Muscle of arm (tissue), 14 donors: ENCODE results near the gene INSYN2A. TPM values are rescaled to one million over a fixed set of nuclear protein-coding genes. Genes with fewer than 3 reads are reported as not detected.

ENCODE experiments used
- DNase-seq: peaks from one replicate; pipeline ENCODE4 v3.0.0-alpha.2; 2013
- long read RNA-seq, 11 donors: transcript quantifications; one replicate each; lab custom pipeline, GENCODE V29; 2026
- polyA plus RNA-seq, 12 donors: library from polyadenylated mRNA; unstranded; fragments of 120-200 nt; gene quantifications; one replicate each; pipeline ENCODE4 v1.2.1, GENCODE V29; 2013; ENCODE audit not compliant: insufficient read length in 12 of 12

INSYN2A gene, protein sequence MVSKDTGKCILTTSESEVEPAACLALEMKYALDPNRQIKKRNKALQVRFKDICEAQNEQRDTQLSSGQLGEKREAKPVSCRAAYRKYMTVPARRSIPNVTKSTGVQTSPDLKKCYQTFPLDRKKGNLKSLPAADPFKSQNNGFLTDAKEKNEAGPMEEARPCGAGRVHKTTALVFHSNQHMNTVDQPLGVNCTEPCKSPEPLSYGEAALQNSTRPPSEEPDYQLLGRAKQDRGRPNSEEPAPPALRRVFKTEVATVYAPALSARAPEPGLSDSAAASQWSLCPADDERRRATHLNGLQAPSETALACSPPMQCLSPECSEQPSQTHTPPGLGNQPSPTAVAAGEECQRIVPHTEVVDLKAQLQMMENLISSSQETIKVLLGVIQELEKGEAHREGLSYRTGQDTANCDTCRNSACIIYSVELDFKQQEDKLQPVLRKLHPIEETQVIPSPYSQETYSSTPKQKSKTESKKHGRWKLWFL
- polyA plus RNA-seq = 1 to 10 TPM in 2 of 12 donors, under 1 TPM in 8, not detected in 2; 0.66 to 1.2 (median 0.85) TPM
- long read RNA-seq, donor 1 = 0 reads
- long read RNA-seq, donor 2 = 0 reads
- long read RNA-seq, donor 3 = 0 reads
- long read RNA-seq, donor 4 = 0 reads
- long read RNA-seq, donor 5 = 0 reads
- long read RNA-seq, donor 6 = 0 reads
- long read RNA-seq, donor 7 = 0 reads
- long read RNA-seq, donor 8 = 0 reads
- long read RNA-seq, donor 9 = 0 reads
- long read RNA-seq, donor 10 = 0 reads
- long read RNA-seq, donor 11 = 0 reads

DNA sequence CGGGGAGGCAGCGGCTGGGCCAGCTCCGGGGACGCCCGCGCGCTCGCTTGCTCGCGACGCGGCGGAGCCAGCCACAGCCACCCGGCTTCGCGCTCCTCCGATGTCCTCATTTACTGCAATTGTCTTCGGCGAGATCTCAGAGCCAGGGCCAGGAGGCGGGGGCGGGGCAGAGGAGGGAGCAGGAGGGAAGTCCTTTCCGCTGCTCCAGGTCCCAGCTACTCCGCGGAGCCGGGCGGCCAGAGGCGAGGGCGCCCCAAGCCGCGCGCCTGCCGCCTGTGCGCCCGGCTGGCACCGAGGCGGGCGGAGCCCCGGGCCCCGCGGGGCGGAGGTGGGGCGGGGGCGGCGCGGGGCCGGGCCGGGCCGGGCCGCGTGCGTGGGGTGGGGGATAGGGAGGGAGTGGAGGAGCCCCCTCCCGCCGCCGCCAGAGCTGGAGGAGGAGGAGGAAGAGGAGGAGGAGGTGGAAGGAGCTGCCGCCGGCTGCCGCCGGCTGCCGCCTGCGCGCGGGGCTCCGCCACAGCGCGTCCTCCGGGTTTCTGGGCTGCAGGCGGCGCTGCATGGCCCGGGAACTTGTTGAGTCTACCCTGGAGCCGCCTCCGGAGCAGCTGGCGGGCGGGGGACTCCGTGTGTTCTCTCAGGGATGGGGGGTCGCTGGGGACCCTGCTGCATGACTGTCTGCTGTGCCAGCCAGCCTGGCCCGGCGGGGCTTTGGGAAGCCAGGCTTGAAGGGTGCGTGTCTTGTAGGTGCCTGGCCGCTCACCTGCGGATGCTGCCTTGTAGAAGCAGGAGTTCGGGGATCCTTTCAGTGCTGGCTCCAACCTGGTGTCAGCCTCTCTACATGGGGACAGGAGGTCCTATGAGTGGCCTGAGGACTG lies at the start of gene INSYN2A:
Gene INSYN2A (minus strand): TSS at position 310 of the 872 bp plus-strand sequence. CDS start 20,196 bp downstream, outside the sequence.
- peak; percentile 57 for DNase-seq

DNA sequence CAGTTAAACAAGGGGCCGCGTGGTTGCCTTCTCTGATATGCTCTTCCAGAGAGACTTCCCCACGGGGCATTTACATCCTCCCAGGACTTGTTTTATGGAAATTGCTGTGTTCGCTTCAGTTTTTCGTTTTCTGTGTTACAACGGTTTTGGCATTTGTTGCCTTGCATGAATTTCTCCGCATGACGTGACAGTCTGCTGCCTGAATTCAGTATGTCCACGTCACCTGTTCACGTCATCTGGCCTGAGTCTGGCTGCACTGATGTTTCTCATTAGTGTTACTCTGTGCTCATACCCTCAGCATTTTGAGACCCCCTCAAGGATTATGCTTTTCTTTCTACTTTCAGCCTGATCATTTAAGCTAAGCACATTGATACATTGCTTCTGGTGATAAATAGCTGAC lies 49.1 kb upstream of the INSYN2A start:
- no peak for DNase-seq

DNA sequence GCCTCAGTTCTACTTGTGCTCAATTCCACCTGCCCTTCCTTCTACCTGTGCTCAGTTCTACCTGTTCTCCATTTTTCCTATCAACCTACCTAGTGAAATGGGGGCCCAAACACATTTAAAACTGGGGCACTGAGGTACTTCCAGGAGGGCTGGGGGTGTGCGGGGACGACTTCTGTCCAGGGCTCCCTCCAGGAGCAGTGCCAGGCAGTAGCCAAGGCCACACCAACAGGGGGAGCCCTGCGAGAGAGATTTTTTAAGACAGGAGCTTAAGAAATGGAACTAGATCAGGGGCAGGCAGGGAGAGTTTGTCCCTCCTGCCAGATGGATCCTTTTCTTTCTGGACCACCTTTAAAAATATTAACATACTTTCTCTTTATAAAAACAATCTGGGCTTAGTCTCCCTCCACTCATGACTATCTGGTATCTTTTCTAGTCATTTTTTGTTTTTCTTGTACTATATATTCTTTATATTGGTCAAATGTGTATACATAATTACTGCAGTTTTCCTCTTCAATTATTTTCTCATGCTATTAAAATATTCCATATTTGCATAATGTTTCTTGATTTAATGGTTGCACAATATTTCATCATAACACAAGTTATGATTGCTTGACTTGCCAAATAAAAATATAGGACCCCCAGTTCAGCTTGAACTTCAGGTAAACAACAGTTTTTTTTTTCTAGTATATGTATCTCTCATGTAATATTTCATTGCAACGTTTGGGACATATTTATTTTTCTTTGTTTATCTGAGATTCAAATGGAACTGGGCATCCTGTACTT lies 47.3 kb upstream of the INSYN2A start:
- DNase-seq = no peak

DNA sequence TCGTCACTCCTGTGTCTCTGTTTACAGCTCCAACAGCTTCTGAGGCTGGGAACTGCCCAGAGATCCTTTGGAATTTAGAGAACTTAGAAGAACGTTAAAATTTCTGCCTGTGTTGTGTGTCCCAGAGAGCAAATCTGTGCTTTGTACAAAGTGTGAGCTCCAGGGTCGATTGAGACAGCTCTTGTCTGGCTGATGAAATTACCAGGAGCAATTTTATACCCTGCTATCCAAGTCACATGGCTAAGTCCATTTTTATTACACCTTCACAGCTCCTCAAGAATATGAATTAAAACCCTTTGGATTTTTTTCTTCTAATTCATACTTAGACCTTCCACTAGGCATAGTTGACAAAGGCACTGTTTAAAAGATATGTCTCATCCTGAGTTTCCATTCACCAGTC lies 46.5 kb upstream of the INSYN2A start:
- DNase-seq = no peak

DNA sequence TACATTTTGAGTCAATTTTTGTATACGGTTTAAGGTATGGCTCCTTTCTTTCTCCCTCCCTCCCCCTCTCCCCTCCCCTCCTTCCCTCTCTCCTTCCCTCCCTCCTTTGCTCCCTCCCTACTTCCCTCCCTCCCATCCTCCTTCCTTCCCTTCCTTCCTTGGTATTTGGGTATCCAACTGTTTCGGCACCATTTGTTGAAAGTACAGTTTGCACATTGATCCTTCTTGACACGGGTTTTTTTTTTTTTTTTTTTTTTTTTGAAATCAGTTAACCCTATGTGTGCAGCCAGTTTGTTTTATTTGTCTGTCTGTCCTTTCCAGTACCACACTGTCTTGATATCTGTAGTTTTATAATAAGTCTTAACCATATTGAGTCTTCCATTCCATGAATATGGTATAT lies 39.9 kb upstream of the INSYN2A start:
- no peak for DNase-seq

DNA sequence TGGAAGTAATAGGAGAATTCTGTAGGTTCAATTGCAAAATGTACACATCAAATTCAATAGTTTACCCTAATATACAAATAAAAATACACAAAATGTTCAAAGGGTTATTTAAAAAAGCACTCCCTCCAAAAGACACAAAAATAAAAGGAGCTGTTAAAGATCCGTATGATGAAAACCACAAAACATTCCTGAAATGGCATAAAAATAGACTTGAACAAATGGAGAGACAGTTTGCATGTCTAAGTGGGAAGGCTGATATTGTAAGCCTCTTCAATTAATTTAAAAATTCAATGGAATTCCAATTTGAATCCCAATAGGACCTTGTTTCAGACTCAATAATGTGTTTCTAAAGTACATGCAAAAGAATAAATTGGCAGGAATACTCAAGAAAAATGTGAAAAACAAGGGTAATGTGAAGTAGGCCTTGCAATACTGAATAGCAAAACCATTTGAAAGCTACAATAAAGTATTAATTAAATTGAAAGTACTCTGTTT lies 38.0 kb upstream of the INSYN2A start:
- no peak for DNase-seq

DNA sequence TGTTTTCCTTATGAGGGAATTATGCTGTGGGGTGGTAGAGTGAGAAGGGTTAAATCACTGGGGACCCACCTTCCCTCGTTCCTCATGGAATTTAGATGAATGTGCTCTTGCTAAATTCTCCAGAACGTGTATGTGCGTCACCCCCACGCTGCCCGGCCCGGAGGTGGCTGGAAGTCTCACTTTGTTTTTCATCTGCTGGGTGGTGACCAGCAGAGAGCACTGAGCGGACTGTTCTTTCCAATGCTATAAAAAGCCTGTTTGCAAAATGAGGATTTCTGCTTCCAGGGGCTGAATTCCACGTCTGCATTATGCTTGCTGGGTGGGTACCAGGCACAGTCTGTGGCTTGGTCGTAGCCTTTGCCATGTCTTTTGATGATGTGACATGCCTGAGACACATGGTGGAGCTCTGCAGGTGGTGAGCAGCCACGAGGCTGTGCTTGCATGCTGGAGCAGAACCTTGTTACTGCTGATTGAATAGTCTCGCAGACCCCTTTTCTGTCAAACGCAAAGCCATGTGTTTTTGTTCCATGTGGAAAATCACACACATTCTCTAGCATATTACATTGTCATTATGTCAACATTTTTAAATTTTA lies 31.9 kb upstream of the INSYN2A start:
- DNase-seq = no peak

DNA sequence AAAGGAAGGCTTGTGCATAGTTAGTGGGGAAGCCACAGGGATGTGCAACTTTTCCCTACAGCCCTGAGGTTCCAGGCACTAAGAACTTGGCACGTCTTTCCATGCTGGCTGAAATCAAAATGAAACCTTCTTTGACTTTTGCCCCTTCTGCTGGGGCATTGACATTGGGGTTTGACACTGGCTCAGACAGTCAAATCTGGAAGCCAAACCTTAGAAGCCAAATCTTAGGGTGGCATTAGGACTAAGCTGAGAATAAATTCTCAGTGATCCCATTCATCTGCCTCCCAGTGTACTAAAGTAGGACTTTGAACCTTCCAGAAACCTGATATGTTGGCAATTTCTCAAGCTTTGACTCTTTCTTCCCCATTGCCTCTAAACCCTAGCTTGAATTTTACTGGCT lies 31.3 kb upstream of the INSYN2A start:
- no peak for DNase-seq

DNA sequence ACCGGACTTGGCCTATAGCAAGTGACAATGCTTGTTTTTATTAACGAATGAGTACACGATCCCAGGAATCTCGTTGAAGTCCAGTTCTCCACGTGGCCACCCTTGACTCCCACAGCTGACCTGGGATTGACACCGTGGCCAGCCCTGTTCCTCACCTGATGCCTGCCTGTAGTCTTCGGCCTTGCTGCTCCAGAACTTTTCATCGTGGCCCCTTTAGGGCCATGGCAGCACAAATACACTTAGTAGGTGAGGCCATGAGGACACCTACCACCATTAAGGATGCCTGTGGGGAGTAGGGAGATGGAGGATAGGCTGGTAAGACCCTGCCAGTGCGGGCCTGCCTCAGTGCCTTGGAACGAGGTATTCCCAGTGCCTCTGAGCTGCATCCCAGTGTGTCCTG lies 30.6 kb upstream of the INSYN2A start:
- no peak for DNase-seq

DNA sequence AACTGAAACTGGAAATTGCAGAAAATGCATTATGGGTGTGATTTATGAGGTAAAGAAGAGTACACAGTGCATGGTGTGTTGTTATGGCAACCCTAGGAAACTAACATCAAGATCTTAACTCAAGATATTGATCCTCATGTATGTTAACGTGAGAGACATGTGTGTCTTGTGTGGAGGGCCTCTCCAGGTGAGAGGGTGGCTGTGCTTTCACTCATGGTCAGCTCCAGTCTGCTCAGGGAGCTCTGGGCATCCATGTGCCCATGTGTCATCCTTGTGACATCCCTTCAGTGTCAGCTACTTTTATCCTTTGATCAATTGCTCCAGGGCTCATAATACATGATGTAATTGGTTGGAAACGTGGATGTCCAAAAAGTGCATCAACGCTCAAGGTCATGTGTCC lies 24.9 kb upstream of the INSYN2A start:
- no peak for DNase-seq

DNA sequence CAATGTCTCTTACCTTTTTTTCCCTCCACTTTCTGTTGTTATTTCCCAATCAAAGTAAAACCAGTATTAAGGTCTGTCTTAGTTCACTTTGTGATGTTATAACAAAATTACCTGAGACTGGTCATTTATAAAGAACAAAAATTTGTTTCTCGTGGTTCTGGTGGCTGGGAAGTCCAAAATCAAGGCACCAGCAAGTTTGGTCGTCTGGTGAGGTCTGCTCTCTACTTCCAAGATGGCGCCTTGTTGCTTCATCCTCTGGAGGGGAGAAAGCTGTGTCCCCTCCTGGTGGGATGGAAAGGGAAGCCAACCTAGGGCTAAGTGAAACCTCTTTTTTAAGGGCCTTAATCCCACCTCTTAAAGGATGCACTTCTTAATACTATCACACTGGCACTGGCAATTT lies 22.3 kb upstream of the INSYN2A start:
- DNase-seq = no peak

DNA sequence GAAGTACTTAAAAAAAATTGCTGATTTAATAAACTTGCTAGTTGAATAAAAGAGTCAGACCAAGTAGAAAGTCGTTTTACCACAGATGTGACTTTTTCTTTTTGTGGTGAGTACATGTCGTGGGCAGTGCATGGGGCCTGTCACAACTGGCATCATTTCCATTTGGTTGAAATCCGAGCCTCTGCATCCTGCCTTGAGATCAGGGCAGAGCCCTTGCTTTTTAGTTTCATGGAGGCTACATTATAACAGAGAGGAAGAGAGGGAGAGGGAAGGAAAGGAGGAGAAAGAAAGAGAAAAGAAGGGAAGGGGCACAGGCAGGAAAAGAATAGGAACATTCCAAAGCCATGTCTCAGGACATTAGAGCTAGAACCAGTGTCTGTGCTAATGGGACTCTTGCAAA lies 20.4 kb upstream of the INSYN2A start:
- DNase-seq = no peak

DNA sequence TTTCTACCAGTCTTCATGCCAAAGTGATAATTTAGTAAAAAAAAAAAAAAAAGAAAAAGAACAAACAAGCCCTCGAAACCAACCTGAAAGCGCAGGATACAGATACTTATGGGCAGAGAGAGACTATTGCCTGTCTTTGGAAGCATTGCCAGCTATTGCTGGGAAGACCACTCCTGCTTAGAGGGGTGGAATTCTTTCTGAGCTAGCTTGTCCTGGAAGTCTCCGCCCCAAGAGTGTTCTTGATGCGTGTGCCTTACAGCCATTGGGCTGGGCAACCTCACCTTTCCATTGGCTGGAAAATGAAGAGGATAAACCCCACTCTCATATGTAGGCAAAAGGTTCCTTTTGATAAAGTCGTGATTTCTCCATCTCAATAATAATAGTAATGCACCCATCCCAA lies 19.9 kb upstream of the INSYN2A start:
- DNase-seq = no peak

DNA sequence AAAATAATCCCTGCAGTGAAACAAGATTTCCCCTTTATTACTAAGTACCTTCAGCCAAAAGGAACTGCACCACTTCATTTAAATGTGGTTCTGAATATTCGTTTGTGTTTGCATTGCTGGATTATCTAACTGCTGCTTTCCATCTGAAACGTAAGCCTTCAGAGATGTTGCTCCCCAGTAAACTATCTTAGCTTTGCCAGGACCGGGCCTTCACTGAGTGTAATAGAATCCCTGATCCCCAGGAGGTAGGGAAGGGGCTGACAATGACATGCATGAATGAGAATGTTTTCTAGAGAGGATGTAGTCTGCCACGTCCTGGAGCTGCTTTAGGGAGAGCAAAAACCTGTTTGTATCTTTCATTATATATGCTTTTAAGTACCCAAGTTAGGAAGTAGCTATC lies 19.5 kb upstream of the INSYN2A start:
- no peak for DNase-seq

DNA sequence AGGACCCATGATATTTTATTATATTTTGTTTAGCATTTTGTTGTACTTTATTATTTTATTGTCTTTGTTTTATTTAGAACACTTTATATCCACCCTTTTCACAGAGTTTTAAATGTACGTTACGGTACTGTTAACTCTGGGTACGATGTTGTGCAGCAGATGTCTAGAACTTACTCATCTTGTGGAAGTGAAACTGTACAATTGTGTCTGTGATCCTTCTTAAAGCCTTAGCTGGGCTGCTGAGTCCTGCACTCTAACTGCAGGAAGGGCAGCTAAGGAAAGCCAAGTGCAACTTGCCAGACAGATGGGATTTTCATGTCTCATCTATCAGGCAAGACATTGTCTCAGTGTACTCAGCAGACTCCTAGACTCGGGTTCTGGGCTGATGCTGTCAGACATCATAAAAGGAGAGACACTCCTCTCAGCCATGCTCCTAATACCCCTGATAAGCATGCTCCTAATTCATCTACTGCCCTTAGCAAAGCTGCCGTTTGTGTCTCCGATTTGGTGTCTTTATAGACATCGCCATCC lies 14.6 kb upstream of the INSYN2A start:
- DNase-seq = no peak

DNA sequence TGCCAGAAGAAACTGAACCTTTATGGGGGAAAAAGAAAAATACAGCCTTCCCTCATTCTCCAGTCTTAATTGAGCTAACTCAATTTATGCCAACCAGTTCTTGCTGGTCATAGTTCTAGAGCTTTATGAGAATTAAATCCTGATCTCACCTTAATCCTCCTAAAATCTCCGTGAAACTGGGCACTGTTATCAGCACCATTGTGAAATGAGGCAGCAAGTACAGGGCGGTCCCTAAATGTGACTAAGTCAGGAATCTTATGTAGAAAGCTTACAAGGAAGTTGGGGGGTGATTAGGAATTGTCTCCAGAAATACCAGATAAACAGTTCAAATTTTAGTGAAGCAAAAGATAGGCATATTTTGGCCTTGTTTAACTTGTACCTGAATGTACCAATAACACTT lies 10.7 kb upstream of the INSYN2A start:
- no peak for DNase-seq

DNA sequence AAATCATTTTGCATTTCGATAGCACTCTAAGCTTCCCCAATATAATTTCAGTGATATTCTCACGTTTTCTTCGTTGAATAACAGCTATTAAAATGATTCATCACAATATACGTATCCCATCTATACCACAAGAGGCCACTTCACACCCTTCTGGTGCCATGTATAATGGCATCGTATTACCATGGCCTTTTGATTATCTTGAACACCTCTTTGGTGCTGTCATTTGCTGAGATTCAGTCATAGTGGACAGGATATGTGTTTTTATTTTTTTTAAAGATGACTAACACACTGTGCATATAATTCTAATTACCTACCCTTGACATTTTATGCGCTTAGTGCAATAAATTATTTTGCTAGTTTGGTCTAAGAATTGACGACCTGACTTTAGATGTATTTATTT lies 6.7 kb upstream of the INSYN2A start:
- no peak for DNase-seq

DNA sequence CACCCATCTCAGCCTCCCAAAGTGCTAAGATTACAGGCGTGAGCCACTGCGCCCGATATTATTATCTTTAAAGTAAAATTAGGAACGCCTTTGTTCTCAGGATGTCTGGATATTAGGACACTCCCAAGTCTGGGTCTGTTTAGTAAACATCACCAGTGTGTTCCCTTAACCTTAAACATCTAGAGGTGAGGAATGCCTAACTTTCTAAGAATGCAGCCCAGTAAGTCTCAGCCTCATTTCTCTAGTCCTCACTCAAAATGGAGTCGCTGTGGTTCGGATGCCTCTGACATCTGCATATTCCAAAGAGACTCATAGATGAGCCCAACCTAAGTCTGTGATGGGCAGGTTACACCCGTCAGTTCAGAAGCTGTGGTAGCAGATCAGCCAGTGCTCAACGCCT lies 4.3 kb upstream of the INSYN2A start:
- DNase-seq = no peak

DNA sequence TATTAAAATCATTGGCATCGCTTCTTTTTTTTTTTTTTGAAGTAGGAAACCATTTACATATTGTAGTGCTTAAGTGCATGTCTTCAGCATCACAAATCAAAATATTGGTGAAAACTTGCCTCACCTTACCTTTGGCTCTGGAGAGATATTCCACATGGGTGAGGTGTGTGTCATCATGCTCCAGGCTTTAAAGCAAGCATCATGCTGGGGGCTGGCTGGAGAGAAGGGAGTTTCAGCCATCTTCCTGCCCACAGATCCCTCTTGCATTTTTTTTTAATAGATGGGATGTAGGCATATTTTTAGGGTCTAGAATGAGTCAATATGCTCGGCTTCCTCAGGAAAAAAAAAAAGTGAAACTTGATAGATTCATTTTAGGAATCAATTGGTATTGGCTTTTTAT lies 2.3 kb upstream of the INSYN2A start:
- no peak for DNase-seq

DNA sequence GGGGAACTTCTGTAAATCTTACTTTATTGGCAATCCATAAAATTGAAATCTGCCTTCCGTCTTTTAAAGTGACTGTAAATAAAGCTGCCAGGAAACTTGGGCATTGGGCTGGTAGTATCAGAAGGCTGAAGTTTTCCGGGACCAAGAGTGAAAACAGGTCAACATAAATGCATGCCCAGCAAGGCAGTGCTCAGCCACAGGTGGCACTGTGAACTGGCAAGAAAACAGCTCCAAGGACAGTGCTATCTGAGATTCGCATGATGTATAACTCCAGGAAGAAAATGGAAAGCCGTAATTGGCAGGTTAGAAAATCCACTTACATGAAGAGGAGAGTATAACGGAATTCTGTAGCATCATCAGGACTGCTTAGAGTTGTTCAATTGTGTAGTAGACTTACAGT lies 1.9 kb upstream of the INSYN2A start:
- DNase-seq = no peak

DNA sequence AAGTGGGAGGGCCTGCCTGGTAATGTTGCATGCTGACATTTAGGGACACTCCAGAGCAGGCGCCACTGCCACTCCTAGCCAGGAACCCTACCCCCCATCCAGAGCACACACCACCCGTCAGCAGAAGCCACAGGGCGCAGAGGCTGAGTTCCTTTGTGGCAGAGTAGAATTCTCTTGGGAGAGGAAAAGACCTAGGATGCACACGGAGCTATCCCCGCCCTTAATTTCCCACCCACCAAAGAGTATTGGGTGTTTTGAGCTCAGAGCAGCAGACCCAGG lies 702 bp upstream of the INSYN2A start:
- DNase-seq = no peak
